Spleen (tissue), 7 donors: ENCODE measurements around the gene TENT5A.

Experiments used
- CTCF ChIP-seq, 11 experiments: fragments of 200-600 bp in 7 of 11; fragments of 450-650 bp in 4 of 11; sonication (generic) in 4 of 11; IDR thresholded peaks in 8 of 11; conservative IDR thresholded peaks in 3 of 11; 1 replicate in 7 of 11; 2 replicates in 4 of 11; pipeline versions ENCODE4 v1.4.0 to v1.8.0; 2016 to 2021; ENCODE audit warnings: antibody characterized with exemption in 11 of 11, inconsistent platforms in 4 of 11, mild to moderate bottlenecking in 1 of 11
- POLR2A ChIP-seq, 3 donors: fragments of 450-650 bp; IDR thresholded peaks; one replicate each; pipeline ENCODE4 v1.5.1; 2017; ENCODE audit warnings: antibody characterized with exemption in 3 of 3, mild to moderate bottlenecking in 1 of 3
- POLR2AphosphoS5 ChIP-seq, 3 donors: sonication (generic); formaldehyde crosslinking; IDR thresholded peaks; one replicate each; pipeline ENCODE4 v1.5.1; 2017; ENCODE audit warnings: antibody characterized with exemption in 3 of 3
- donor health status: DM: no; HTN: no; CAD: no; lungs with moderate emphysema.
- donor health status: DM: no; HTN: no; CAD: no.
- donor health status: DM: no; HTN: no; CAD: no.

DNA sequence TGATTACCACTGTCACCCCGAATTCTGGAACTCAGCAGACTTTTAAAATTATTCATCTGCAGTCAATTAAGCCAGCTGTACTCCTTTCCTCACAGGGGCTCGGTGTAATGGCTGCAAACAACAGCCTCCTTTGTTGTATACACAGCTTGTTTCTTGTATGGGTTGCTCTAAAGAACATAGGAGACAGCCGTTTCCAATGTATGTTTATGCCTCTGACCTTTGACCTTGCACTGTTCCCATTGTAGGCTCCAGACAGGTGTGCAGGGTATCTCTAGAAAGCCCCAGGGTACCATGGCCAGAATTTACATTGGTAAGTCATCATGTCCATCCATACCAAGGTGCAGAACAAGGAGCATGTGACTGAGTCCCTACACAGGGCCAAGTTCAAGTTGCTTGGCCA, 11.5 kb upstream of the TENT5A start:
- TF ChIP-seq CTCF (IDR thresholded peaks at IDR 0.05 in 8 of 11, conservative IDR thresholded peaks at IDR 0.05 in 3 of 11) (no peak), POLR2A (IDR thresholded peaks at IDR 0.05) (no peak), POLR2AphosphoS5 (IDR thresholded peaks at IDR 0.05) (no peak)
